ENCODE measurements around the gene GNS.

DNA sequence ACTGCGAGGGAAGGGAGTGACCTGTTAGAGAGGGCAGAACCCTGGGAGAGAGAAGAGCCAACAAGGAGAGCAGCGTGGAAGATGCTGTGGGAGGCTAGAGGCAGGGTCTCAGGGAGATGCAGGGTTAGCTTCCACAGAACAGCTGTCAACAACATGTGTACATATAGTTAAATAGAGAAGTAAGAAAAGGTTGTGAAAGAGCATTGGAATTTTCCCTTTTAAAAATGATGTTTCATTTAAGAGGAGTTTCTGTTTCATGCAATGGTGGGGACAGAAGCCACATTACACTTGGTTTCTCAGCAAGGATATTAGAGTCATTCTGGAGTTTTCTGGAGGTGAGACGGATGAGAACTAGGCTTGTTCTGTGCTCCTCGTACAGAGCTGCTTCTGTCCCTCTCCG, 41.4 kb upstream of the GNS start:
- TF ChIP-seq FOXM1 (IDR thresholded peaks at IDR 0.05; ENCODE audit: borderline replicate concordance, low read depth): no peak
- no peak for TF ChIP-seq RAD21 (IDR thresholded peaks at IDR 0.05; ENCODE audit: low read depth)
- TF ChIP-seq, protein P1, sequence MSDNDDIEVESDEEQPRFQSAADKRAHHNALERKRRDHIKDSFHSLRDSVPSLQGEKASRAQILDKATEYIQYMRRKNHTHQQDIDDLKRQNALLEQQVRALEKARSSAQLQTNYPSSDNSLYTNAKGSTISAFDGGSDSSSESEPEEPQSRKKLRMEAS (IDR thresholded peaks at IDR 0.05): no peak
- TF ChIP-seq TCF12 (IDR thresholded peaks at IDR 0.05; ENCODE audit: low read depth): no peak
- TF ChIP-seq, protein P2, sequence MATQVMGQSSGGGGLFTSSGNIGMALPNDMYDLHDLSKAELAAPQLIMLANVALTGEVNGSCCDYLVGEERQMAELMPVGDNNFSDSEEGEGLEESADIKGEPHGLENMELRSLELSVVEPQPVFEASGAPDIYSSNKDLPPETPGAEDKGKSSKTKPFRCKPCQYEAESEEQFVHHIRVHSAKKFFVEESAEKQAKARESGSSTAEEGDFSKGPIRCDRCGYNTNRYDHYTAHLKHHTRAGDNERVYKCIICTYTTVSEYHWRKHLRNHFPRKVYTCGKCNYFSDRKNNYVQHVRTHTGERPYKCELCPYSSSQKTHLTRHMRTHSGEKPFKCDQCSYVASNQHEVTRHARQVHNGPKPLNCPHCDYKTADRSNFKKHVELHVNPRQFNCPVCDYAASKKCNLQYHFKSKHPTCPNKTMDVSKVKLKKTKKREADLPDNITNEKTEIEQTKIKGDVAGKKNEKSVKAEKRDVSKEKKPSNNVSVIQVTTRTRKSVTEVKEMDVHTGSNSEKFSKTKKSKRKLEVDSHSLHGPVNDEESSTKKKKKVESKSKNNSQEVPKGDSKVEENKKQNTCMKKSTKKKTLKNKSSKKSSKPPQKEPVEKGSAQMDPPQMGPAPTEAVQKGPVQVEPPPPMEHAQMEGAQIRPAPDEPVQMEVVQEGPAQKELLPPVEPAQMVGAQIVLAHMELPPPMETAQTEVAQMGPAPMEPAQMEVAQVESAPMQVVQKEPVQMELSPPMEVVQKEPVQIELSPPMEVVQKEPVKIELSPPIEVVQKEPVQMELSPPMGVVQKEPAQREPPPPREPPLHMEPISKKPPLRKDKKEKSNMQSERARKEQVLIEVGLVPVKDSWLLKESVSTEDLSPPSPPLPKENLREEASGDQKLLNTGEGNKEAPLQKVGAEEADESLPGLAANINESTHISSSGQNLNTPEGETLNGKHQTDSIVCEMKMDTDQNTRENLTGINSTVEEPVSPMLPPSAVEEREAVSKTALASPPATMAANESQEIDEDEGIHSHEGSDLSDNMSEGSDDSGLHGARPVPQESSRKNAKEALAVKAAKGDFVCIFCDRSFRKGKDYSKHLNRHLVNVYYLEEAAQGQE (IDR thresholded peaks at IDR 0.05; ENCODE audit: low read depth): no peak
- TF ChIP-seq YY1 (IDR thresholded peaks at IDR 0.05; ENCODE audit: low read depth): no peak
- no peak for TF ChIP-seq ZBTB7A (IDR thresholded peaks at IDR 0.05; ENCODE audit: low read depth)
- TF ChIP-seq TAF1 (IDR thresholded peaks at IDR 0.05; ENCODE audit: low read depth): no peak

Data from Ishikawa (cell line).